HTR-8/SVneo (cell line): Measurements from ENCODE around the gene YRDC.

ENCODE experiments used
- DNase-seq: peaks from one replicate; pipeline ENCODE4 v3.0.0; 2011; ENCODE audit warnings: low spot score, mixed read lengths; ENCODE audit not compliant: insufficient read length
- FAIRE-seq: peaks from 2 replicates; lab custom pipeline; 2011; peaks lifted over from hg19 to GRCh38; lab: Jason Lieb, UNC

Gene YRDC, protein sequence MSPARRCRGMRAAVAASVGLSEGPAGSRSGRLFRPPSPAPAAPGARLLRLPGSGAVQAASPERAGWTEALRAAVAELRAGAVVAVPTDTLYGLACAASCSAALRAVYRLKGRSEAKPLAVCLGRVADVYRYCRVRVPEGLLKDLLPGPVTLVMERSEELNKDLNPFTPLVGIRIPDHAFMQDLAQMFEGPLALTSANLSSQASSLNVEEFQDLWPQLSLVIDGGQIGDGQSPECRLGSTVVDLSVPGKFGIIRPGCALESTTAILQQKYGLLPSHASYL

DNA sequence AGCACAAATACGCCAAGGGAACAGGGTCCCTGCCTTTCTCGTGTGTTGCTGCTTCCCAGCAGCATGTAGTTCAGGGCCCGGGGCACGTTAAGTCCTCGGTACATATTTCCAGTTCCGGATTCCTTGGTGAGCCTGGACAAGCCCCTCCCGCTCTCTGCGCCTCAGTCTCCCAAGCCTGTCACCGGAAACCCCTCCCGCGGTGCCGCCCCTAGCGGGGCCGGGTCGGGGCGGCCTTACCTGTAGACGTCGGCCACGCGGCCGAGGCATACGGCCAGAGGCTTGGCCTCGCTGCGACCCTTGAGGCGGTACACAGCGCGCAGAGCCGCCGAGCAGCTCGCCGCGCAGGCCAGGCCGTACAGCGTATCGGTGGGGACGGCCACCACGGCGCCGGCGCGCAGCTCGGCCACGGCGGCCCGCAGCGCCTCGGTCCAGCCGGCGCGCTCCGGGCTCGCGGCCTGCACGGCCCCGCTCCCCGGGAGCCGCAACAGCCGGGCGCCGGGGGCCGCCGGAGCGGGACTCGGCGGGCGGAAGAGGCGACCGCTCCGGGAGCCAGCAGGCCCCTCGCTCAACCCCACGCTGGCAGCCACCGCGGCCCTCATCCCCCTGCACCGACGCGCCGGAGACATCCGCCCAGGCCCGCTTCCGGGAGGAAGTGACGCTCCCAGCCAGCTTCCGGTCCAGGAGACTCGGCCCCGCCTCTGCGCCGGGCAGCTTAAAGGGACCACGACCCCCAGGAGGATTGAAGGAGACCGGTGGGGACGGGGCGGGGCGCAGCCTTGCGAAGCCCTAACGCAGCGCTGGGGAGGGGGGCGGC is at the start of gene YRDC, which contains the start of gene C1orf122:
Gene YRDC (minus strand): TSS at position 654 of the 814 bp plus-strand sequence. CDS start 28 bp downstream, at position 626.
Gene C1orf122 (plus strand): TSS at position 236 of the 814 bp plus-strand sequence. CDS start 615 bp downstream, outside the sequence.
- DNase-seq (peak; percentile 95), FAIRE-seq (peak; percentile 49)

- FAIRE-seq (no peak), DNase-seq (no peak)
Measured at GRCh38 chr1:37854406-37854805, 46.4 kb upstream of the YRDC start.

DNA sequence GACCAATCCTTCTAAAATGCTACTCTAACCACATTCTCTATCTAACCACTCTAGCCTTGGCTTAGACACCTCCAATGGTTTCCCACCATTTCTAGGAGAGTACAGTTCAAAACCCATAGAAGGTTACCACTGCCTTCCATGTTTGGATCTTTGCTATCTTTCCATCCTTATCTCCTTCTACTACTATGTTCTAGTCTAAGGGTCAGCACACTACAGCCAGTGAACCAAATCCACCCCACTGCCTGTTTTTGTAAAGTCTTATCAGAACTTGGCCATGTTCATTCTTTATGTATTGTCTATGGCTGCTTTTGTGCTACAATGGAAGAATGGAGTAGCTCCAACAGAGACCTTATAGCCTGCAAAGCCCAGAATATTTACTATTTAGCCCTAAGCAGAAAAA is 45.1 kb upstream of the YRDC start:
- no peak for FAIRE-seq
- no peak for DNase-seq

DNA sequence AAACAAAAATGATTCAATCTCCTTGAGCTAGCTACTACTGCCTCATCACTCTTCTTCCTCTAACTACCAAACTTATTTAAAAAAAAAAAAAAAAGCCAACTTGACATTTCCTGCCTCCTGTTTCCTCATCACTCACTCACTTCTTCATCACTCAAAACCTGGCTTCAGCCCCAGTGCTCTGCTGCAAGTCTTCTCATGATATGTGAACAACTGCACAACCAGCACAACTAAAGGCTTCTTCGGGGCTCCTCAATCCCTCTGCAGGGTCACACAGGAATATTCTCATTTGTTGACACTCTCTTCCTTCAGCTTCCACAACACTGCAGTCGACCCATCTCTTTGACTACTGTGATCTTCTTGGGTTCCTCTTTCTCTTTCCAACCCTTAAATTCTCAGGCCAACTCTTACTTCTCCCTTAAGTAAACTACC is 43.8 kb upstream of the YRDC start:
- no peak for DNase-seq
- no peak for FAIRE-seq

GRCh38 chr1:37851262-37851661 is 43.3 kb upstream of the YRDC start:
- FAIRE-seq (no peak), DNase-seq (no peak)

- no peak for FAIRE-seq
- no peak for DNase-seq
Measured at GRCh38 chr1:37850352-37850955, 42.4 kb upstream of the YRDC start.

DNA sequence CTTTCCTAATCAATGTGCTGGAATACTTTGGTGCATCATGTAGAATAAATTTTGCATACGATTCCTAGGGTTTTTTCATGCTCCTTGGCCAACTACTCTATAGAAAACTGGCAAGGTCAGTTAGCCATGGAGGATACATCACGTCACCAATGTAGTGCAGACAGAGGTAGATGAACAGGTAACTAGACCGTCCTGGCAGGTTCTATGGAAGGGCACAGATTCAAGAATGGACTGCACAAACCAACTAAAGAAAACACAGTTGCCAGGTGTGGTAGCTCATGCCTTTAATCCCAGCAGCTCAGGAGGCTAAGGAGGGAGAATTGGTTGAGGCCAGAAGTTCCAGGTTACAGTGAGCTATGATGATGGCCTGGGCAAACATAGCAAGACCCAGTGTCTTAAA is 41.5 kb upstream of the YRDC start:
- FAIRE-seq (no peak), DNase-seq (no peak)

GRCh38 chr1:37846647-37847339 is 38.8 kb upstream of the YRDC start:
- FAIRE-seq (no peak), DNase-seq (no peak)

GRCh38 chr1:37845786-37846185 is 37.8 kb upstream of the YRDC start:
- FAIRE-seq (no peak), DNase-seq (no peak)

GRCh38 chr1:37845049-37845646 is 37.1 kb upstream of the YRDC start:
- FAIRE-seq (no peak), DNase-seq (no peak)

DNA sequence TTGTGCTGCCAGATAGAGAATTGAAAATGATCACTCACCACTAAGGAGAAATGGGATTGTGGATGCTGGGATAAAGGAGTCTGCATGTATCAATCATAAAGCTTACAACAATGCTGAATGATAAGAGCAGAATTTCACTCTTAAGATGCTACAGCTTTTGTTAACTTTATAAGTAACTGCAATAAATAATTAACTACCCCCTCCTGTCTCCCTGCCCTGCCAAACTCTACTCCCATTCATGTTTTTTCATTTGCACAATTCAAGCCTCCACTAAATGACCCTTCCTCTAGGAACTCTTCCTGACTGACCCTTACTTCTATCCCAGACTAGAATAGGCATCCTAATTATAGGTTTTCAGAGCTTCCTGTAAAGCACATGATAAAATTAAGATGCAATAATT is 36.5 kb upstream of the YRDC start:
- DNase-seq (no peak), FAIRE-seq (no peak)

DNA sequence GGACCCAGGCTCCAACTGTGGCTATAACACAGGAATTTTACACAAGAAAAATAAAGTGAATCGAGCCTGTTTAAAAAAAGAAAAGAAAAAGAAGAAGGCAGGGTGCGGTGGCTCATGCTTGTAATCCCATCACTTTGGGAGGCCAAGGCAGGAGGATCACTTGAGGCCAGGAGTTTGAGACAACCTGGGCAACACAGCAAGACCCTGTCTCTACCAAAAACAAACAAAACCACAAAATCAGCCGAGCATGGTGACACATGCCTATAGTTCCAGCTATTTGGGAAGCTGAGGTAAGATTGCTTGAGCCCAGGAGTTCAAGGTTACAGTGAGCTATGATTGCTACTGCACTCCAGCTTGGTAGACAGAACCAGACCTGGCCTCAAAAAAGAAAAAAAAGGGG is 33.6 kb upstream of the YRDC start:
- DNase-seq = no peak
- no peak for FAIRE-seq

GRCh38 chr1:37840711-37841110 is 32.7 kb upstream of the YRDC start:
- no peak for DNase-seq
- FAIRE-seq = no peak

DNA sequence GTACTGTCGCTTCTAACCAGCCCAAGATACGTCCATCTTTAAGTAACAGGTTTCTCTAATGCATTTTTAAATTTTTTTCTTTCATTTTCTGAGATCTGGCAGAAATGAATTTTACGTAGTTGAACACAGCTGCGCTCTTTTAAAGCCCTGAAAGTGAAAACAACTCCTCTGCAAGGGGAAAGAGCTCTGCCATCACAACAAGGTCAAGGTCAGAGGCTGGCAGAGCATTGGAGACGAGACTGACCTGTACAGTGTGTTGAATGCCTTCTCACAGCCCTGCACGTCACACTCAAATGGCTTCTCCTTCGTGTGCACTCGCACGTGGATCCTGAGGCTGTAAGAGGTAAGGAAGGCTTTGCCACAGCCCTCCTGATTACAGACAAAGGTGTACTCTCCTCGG is 31.7 kb upstream of the YRDC start:
- no peak for FAIRE-seq

DNA sequence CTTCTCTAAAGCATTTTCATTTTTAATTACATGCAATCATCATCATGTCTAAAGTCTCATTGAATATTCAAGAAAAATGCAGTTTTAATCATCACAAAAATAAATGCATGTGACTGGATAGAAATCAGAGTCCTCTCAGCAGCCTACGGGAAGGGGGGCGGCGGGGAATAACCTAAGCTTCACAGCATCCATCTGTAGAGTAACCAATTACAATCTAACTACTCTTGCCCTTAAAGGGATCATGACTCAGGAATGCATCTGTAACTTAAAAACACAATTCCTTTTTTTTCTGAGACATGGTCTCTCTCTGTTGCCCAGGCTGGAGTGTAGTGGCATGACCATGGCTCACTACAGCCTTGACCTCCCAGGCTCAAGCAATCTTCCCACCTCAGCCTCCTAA is 28.8 kb upstream of the YRDC start:
- DNase-seq = no peak
- FAIRE-seq = no peak

More for the DNA sequence above, 31.7 kb upstream of the YRDC start:
- no peak for DNase-seq

DNA sequence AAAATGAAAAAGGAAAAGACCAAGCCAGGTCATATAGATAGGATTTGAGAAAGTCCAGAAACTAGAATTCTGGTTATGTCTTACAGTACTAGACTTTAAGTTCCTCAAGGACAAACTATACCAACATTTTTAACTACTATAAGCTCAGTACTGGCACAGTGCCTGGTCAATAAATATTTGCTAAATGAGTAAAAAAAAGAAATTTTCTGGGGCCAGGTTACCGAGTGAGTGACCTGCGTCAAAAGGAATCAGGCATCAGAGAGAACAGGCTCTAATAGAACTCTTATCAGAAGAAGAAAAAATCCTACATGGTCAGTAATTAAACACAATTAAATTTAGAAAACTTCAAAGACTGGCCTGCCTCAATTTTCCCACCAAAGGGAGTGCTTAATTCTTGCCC is 23.8 kb upstream of the YRDC start:
- DNase-seq (no peak), FAIRE-seq (no peak)

DNA sequence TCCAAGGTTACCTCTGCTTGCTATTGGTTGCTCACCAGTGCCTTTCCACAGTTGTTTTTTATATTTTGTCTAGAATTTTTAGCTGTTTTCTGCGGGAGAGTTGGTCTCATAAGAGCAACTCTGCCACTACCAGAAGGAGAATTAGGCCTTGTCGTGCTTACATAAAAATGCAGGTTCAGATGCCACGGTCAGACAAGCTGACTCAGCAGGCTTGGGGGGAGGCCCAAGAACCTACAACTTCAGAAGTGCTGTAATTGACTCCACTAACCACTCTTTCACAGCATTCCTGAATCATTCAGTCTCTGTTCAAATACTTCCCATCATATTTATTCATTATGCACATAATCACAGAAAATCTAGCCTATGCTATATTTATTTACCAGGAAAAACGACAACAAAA is 23.1 kb upstream of the YRDC start:
- FAIRE-seq (no peak), DNase-seq (no peak)

DNA sequence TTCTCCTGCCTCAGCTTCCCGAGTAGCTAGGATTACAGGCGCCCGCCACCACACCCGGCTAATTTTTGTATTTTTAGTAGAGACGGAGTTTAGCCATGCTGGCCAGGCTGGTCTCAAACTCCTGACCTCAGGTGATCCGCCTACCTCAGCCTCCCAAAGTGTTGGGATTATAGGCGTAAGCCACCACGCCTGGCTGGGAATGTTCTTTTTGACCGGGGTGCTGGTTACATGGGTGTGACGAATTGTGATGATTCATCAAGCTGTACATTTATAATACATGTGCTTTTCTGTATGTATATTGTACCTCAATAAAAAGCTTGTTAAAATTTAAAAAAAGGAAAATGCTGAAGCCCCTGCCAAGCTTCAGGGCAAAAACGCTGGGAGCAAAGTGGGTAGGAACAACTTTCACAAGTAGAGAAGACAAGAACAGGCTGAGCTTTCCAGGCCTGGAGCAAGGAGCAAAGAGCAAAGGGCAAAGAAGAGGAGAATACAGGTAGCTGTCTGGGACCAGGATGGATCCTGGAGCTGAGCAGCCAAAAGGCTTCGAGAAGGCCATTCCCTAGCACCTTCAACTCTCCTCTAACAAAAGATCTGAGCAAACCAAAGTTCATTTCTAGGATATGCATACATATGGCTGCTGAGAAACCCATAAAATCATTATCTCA is 20.5 kb upstream of the YRDC start:
- DNase-seq = no peak
- FAIRE-seq = no peak

DNA sequence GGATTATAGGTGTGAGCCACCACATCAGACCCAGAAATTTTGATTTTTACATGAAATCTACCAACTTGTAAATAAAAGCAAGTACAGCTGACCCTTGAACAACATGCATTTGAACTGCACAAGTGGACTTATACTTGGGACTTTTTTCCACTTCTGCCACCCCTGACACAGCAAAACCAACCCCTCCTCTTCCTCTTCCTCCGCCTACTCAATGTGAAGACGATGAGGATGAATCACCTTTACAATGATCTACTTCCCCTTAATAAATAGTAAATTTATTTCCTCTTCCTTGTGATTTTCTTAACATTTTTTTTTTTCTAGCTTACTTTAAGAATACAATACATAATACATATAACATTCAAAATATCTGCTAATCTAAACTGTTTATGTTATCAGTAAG is 17.5 kb upstream of the YRDC start:
- FAIRE-seq (no peak), DNase-seq (no peak)

GRCh38 chr1:37824001-37824400 is 16.0 kb upstream of the YRDC start:
- FAIRE-seq (no peak), DNase-seq (no peak)
